ENCODE measurements around the gene FIZ1. TPM values are rescaled to one million over a fixed set of nuclear protein-coding genes. Genes with fewer than 3 reads are reported as not detected.

FIZ1 gene
- total and polyA plus RNA-seq, 4 donors, result 1.1 to 4.3 (median 2.3) TPM

GRCh38 chr19:55635334-55635717 lies 36.0 kb upstream of the FIZ1 start:
- Histone ChIP-seq H3K9ac (ENCODE audit: low read depth in 1 of 2, low read length in 2 of 2) (peak overlapping the region; percentile 93 to 99), H3K4me1 (ENCODE audit: control insufficient read depth in 4 of 4, insufficient read depth in 4 of 4, low read length in 3 of 4) (peaks cover 16 to 51% (median 32%) of the 10 kb centered on the region in 4 donors), H3K27ac (ENCODE audit: low read depth in 1 of 2, low read length in 2 of 2) (peak overlapping the region; percentile 91 to 97), H3K27me3 (ENCODE audit: control insufficient read depth in 4 of 4, insufficient read depth in 4 of 4, low read length in 3 of 4) (no peaks in the 10 kb centered on the region), H3K9me3 (ENCODE audit: control insufficient read depth in 4 of 4, low read length in 3 of 4) (no peaks in the 10 kb centered on the region), H3K36me3 (ENCODE audit: control insufficient read depth in 4 of 4, insufficient read depth in 3 of 4, low read depth in 1 of 4, low read length in 3 of 4) (no peaks in the 10 kb centered on the region), H3K4me3 (ENCODE audit: low read depth in 1 of 3, low read length in 3 of 3) (peak overlapping the region; percentile 67 to 100 (median 98))
- no peak for DNase-seq (ENCODE audit: low spot score)
- 5% methylated on average over 9 of the region's 9 CpGs for whole genome bisulfite sequencing
- TF ChIP-seq FOXA1 (IDR thresholded peaks at IDR 0.05), result no peak
- TF ChIP-seq HNF4A (conservative IDR thresholded peaks at IDR 0.05), result peak in 1 of 2 donors; percentile 5

DNA sequence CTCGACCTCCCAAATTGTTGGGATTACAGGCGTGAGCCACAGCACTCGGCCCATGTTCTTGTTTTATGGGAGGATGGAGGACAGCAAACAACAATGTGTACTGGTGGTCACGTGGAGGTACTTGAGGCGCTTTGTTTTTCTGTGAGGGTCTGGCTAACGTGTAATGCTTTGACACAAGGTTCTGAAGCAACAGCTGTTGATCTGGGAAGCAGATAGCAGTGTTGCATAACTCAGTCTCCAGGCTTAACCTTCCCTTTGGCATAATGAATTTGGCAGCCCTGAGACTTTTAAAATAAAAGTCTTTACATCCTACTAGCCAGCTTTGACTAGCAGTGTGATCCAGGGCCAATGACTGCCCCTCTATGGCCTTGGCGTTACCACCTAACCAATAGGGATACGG lies 34.5 kb upstream of the FIZ1 start:
- Histone ChIP-seq H3K9ac (ENCODE audit: low read depth in 1 of 2, low read length in 2 of 2) (no peak overlapping the region), H3K4me1 (ENCODE audit: control insufficient read depth in 4 of 4, insufficient read depth in 4 of 4, low read length in 3 of 4) (peaks cover 13 to 36% (median 26%) of the 10 kb centered on the region in 4 donors), H3K4me3 (ENCODE audit: low read depth in 1 of 3, low read length in 3 of 3) (no peak overlapping the region), H3K27me3 (ENCODE audit: control insufficient read depth in 4 of 4, insufficient read depth in 4 of 4, low read length in 3 of 4) (no peaks in the 10 kb centered on the region), H3K36me3 (ENCODE audit: control insufficient read depth in 4 of 4, insufficient read depth in 3 of 4, low read depth in 1 of 4, low read length in 3 of 4) (no peaks in the 10 kb centered on the region), H3K9me3 (ENCODE audit: control insufficient read depth in 4 of 4, low read length in 3 of 4) (no peaks in the 10 kb centered on the region), H3K27ac (ENCODE audit: low read depth in 1 of 2, low read length in 2 of 2) (no peak overlapping the region)
- no peak for DNase-seq (ENCODE audit: low spot score)
- TF ChIP-seq, protein P1, sequence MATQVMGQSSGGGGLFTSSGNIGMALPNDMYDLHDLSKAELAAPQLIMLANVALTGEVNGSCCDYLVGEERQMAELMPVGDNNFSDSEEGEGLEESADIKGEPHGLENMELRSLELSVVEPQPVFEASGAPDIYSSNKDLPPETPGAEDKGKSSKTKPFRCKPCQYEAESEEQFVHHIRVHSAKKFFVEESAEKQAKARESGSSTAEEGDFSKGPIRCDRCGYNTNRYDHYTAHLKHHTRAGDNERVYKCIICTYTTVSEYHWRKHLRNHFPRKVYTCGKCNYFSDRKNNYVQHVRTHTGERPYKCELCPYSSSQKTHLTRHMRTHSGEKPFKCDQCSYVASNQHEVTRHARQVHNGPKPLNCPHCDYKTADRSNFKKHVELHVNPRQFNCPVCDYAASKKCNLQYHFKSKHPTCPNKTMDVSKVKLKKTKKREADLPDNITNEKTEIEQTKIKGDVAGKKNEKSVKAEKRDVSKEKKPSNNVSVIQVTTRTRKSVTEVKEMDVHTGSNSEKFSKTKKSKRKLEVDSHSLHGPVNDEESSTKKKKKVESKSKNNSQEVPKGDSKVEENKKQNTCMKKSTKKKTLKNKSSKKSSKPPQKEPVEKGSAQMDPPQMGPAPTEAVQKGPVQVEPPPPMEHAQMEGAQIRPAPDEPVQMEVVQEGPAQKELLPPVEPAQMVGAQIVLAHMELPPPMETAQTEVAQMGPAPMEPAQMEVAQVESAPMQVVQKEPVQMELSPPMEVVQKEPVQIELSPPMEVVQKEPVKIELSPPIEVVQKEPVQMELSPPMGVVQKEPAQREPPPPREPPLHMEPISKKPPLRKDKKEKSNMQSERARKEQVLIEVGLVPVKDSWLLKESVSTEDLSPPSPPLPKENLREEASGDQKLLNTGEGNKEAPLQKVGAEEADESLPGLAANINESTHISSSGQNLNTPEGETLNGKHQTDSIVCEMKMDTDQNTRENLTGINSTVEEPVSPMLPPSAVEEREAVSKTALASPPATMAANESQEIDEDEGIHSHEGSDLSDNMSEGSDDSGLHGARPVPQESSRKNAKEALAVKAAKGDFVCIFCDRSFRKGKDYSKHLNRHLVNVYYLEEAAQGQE (IDR thresholded peaks at IDR 0.05), result no peak
- TF ChIP-seq EGR1 (IDR thresholded peaks at IDR 0.05; ENCODE audit: low read depth in 2 of 2), result no peak
- no peak for TF ChIP-seq GABPA (IDR thresholded peaks at IDR 0.05 in 1 of 2, conservative IDR thresholded peaks at IDR 0.05 in 1 of 2)
- no peak for TF ChIP-seq RXRA (IDR thresholded peaks at IDR 0.05)
- TF ChIP-seq SP1 (IDR thresholded peaks at IDR 0.05), result no peak
- TF ChIP-seq, protein P2, sequence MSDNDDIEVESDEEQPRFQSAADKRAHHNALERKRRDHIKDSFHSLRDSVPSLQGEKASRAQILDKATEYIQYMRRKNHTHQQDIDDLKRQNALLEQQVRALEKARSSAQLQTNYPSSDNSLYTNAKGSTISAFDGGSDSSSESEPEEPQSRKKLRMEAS (IDR thresholded peaks at IDR 0.05), result no peak
- TF ChIP-seq, protein P3, sequence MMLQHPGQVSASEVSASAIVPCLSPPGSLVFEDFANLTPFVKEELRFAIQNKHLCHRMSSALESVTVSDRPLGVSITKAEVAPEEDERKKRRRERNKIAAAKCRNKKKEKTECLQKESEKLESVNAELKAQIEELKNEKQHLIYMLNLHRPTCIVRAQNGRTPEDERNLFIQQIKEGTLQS (IDR thresholded peaks at IDR 0.05), result no peak
- TF ChIP-seq CTCF (IDR thresholded peaks at IDR 0.05; ENCODE audit: low read depth, low read length, missing input control), result no peak
- TF ChIP-seq NR2F2 (IDR thresholded peaks at IDR 0.05), result no peak
- no peak for TF ChIP-seq HNF4G (IDR thresholded peaks at IDR 0.05)
- no peak for TF ChIP-seq FOXA1 (IDR thresholded peaks at IDR 0.05)
- no peak for TF ChIP-seq HNF4A (conservative IDR thresholded peaks at IDR 0.05)
- no peak for TF ChIP-seq JUND (IDR thresholded peaks at IDR 0.05)
- TF ChIP-seq RAD21 (IDR thresholded peaks at IDR 0.05), result no peak
- TF ChIP-seq YY1 (IDR thresholded peaks at IDR 0.05), result no peak
- no peak for TF ChIP-seq FOXA2 (IDR thresholded peaks at IDR 0.05)
- TF ChIP-seq TAF1 (conservative IDR thresholded peaks at IDR 0.05), result no peak
- TF ChIP-seq ZBTB33 (IDR thresholded peaks at IDR 0.05), result no peak
- 78% methylated on average over 8 of the region's 8 CpGs for WGBS

Measured in liver (tissue), 9 donors.